Skeletal muscle satellite cell (primary cell): ENCODE measurements around the gene SEC14L1.

Experiments
- H3K27me3 ChIP-seq: 2 replicates; pipeline ENCODE4 v1.7.0; 2013; ENCODE audit warnings: low read length; ENCODE audit not compliant: control insufficient read depth, insufficient read depth
- H3K36me3 ChIP-seq: 2 replicates; pipeline ENCODE4 v1.7.0; 2013; ENCODE audit warnings: mild to moderate bottlenecking, control low read depth, low read length; ENCODE audit not compliant: insufficient read depth
- H3K4me1 ChIP-seq: 2 replicates; pipeline ENCODE4 v1.7.0; 2013; ENCODE audit warnings: low read length; ENCODE audit not compliant: control insufficient read depth, insufficient read depth
- H3K4me2 ChIP-seq: 2 replicates; pipeline ENCODE4 v1.7.0; 2013; ENCODE audit warnings: mild to moderate bottlenecking, low read length
- H3K4me3 ChIP-seq: 2 replicates; pipeline ENCODE4 v1.7.0; 2013; ENCODE audit warnings: low read length
- H3K9ac ChIP-seq: 2 replicates; pipeline ENCODE4 v1.7.0; 2013; ENCODE audit warnings: mild to moderate bottlenecking, low read depth, low read length, moderate library complexity
- H3K9me3 ChIP-seq: replicated peaks from 2 replicates; pipeline ENCODE4 v1.7.0; 2013; ENCODE audit warnings: mild to moderate bottlenecking, control low read depth, low read length

SEC14L1 gene

GRCh38 chr17:77225265-77225664 is 84.5 kb downstream of the SEC14L1 start:
- Histone ChIP-seq H3K27me3 (no peaks in the 10 kb centered on the region), H3K9me3 (no peaks in the 10 kb centered on the region), H3K36me3 (peaks cover 8% of the 10 kb centered on the region), H3K4me1 (peaks cover 7% of the 10 kb centered on the region), H3K4me3 (no peak overlapping the region), H3K4me2 (no peak overlapping the region), H3K9ac (no peak overlapping the region)

- no peaks in the 10 kb centered on the region for H3K36me3 ChIP-seq
- no peak overlapping the region for H3K4me2 ChIP-seq
- H3K27me3 ChIP-seq, result no peaks in the 10 kb centered on the region
- peak overlapping the region; percentile 26 for H3K9ac ChIP-seq
- no peak overlapping the region for H3K4me3 ChIP-seq
- peaks cover 7% of the 10 kb centered on the region for H3K4me1 ChIP-seq
- H3K9me3 ChIP-seq, result no peaks in the 10 kb centered on the region
Observed at GRCh38 chr17:77227461-77228240, 86.9 kb downstream of the SEC14L1 start.

- H3K27me3 ChIP-seq, result no peaks in the 10 kb centered on the region
- no peaks in the 10 kb centered on the region for H3K36me3 ChIP-seq
- H3K9me3 ChIP-seq, result peaks cover 2% of the 10 kb centered on the region
- H3K4me1 ChIP-seq, result peaks cover 7% of the 10 kb centered on the region
- no peak overlapping the region for H3K4me3 ChIP-seq
- H3K9ac ChIP-seq, result no peak overlapping the region
- no peak overlapping the region for H3K4me2 ChIP-seq
Observed at GRCh38 chr17:77228241-77228752, 87.5 kb downstream of the SEC14L1 start.

- Histone ChIP-seq H3K9ac (no peak overlapping the region), H3K9me3 (peaks cover 2% of the 10 kb centered on the region), H3K4me2 (no peak overlapping the region), H3K27me3 (no peaks in the 10 kb centered on the region), H3K4me3 (no peak overlapping the region), H3K36me3 (no peaks in the 10 kb centered on the region), H3K4me1 (peaks cover 7% of the 10 kb centered on the region)
Observed at GRCh38 chr17:77228816-77229215, 88.0 kb downstream of the SEC14L1 start.

- peaks cover 13% of the 10 kb centered on the region for H3K4me1 ChIP-seq
- H3K27me3 ChIP-seq, result no peaks in the 10 kb centered on the region
- H3K4me3 ChIP-seq, result no peak overlapping the region
- H3K9ac ChIP-seq, result no peak overlapping the region
- peaks cover 2% of the 10 kb centered on the region for H3K9me3 ChIP-seq
- no peak overlapping the region for H3K4me2 ChIP-seq
- H3K36me3 ChIP-seq, result no peaks in the 10 kb centered on the region
Observed at GRCh38 chr17:77229786-77230435, 89.1 kb downstream of the SEC14L1 start.

GRCh38 chr17:77230436-77230830 is 89.7 kb downstream of the SEC14L1 start:
- Histone ChIP-seq H3K4me3 (no peak overlapping the region), H3K9ac (no peak overlapping the region)

GRCh38 chr17:77231076-77231871 is 90.5 kb downstream of the SEC14L1 start:
- H3K9me3 ChIP-seq, result peaks cover 2% of the 10 kb centered on the region
- H3K4me3 ChIP-seq, result no peak overlapping the region
- no peak overlapping the region for H3K9ac ChIP-seq
- H3K27me3 ChIP-seq, result no peaks in the 10 kb centered on the region
- H3K4me1 ChIP-seq, result peaks cover 23% of the 10 kb centered on the region
- no peak overlapping the region for H3K4me2 ChIP-seq
- no peaks in the 10 kb centered on the region for H3K36me3 ChIP-seq

More at GRCh38 chr17:77230436-77230830, 89.7 kb downstream of the SEC14L1 start:
- Histone ChIP-seq H3K9me3 (peaks cover 2% of the 10 kb centered on the region), H3K4me1 (peaks cover 19% of the 10 kb centered on the region), H3K36me3 (no peaks in the 10 kb centered on the region), H3K4me2 (no peak overlapping the region), H3K27me3 (no peaks in the 10 kb centered on the region)

- no peak overlapping the region for H3K4me2 ChIP-seq
- H3K27me3 ChIP-seq, result no peaks in the 10 kb centered on the region
- H3K9me3 ChIP-seq, result peaks cover 2% of the 10 kb centered on the region
- H3K4me3 ChIP-seq, result no peak overlapping the region
- no peaks in the 10 kb centered on the region for H3K36me3 ChIP-seq
- no peak overlapping the region for H3K9ac ChIP-seq
- H3K4me1 ChIP-seq, result peaks cover 16% of the 10 kb centered on the region
Observed at GRCh38 chr17:77233127-77233526, 92.4 kb downstream of the SEC14L1 start.

- peaks cover 2% of the 10 kb centered on the region for H3K9me3 ChIP-seq
- no peaks in the 10 kb centered on the region for H3K36me3 ChIP-seq
- no peak overlapping the region for H3K4me2 ChIP-seq
- no peak overlapping the region for H3K4me3 ChIP-seq
- H3K4me1 ChIP-seq, result peaks cover 16% of the 10 kb centered on the region
- H3K9ac ChIP-seq, result no peak overlapping the region
- no peaks in the 10 kb centered on the region for H3K27me3 ChIP-seq
Observed at GRCh38 chr17:77233635-77234334, 93.0 kb downstream of the SEC14L1 start.

GRCh38 chr17:77234695-77235094 is 93.9 kb downstream of the SEC14L1 start:
- H3K9ac ChIP-seq, result peak overlapping the region; percentile 41
- peak overlapping the region; percentile 75 for H3K4me2 ChIP-seq
- H3K36me3 ChIP-seq, result no peaks in the 10 kb centered on the region
- peaks cover 16% of the 10 kb centered on the region for H3K4me1 ChIP-seq
- H3K27me3 ChIP-seq, result no peaks in the 10 kb centered on the region
- peaks cover 2% of the 10 kb centered on the region for H3K9me3 ChIP-seq
- H3K4me3 ChIP-seq, result no peak overlapping the region
